Hepatocyte (in vitro differentiated cells): ENCODE data around the gene CHST3.

ENCODE experiments used
- EZH2 ChIP-seq: fragments of 200-600 bp; sonication (generic); IDR thresholded peaks from 2 replicates; pipeline ENCODE4 v1.6.1; 2016; ENCODE audit warnings: antibody characterized with exemption, mild to moderate bottlenecking, borderline replicate concordance
- EZH2phosphoT487 ChIP-seq: fragments of 200-600 bp; sonication (generic); IDR thresholded peaks from one replicate; pipeline ENCODE4 v1.6.1; 2018; ENCODE audit warnings: antibody characterized with exemption, mild to moderate bottlenecking, low read depth, moderate library complexity; ENCODE audit not compliant: unreplicated experiment, severe bottlenecking
- TF ChIP-seq, protein P1 (sequence below): fragments of 200-600 bp; sonication (generic); IDR thresholded peaks from 2 replicates; pipeline ENCODE4 v1.5.1; 2016; ENCODE audit warnings: antibody characterized with exemption, mild to moderate bottlenecking; ENCODE audit not compliant: poor library complexity

DNA sequence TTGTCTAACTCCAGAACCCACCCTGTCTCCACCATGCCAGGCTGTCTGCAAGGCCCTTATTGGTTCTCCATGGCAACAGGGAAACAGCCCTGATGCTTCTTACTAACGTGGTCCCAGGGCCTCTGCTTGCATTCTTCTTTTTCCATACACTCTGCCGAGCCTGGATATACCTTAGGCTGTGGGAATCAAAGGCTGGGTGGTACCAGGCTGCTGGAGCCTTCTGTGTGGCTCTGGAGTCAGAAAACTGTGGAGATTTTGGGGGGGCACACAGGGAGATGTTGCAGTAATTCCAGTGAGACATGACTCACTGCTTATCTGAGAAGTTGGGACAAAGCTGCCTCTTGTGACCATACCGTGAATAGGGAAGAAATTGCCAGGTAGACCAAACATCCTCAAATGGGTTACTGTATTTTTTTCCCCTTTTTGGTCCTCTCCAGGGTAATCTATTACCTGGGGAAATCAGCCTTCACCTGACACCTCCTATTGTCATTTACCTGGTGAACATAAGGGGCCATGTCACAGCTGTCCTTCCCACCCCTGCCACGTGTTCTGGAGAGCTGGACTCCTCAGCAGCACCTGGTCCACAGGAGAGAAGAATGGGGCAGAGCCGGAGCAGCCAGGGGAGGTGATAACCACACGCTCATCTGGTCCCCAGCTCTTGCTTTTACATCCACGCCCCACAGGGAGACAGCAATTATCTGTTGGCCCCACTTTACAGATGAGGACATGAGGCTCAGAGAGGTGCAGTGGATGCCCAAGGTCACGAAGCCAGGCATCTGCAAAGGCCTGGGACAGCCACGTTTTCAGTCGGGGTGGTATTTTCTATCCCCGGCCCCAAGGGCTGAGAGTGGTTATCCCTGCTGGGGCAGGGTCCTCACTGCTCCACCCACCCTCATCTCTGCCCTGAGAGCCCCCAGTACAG, 4.6 kb downstream of the CHST3 start:
- TF ChIP-seq, protein P1, sequence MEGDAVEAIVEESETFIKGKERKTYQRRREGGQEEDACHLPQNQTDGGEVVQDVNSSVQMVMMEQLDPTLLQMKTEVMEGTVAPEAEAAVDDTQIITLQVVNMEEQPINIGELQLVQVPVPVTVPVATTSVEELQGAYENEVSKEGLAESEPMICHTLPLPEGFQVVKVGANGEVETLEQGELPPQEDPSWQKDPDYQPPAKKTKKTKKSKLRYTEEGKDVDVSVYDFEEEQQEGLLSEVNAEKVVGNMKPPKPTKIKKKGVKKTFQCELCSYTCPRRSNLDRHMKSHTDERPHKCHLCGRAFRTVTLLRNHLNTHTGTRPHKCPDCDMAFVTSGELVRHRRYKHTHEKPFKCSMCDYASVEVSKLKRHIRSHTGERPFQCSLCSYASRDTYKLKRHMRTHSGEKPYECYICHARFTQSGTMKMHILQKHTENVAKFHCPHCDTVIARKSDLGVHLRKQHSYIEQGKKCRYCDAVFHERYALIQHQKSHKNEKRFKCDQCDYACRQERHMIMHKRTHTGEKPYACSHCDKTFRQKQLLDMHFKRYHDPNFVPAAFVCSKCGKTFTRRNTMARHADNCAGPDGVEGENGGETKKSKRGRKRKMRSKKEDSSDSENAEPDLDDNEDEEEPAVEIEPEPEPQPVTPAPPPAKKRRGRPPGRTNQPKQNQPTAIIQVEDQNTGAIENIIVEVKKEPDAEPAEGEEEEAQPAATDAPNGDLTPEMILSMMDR, result no peak
- TF ChIP-seq EZH2 (no peak), EZH2phosphoT487 (no peak)
